ENCODE data around the gene CLASP1. TPM values are rescaled to one million over a fixed set of nuclear protein-coding genes. Genes with fewer than 3 reads are reported as not detected.

CLASP1 gene
- total RNA-seq, 1 experiment from 2014 or later, result 27.0 TPM

DNA sequence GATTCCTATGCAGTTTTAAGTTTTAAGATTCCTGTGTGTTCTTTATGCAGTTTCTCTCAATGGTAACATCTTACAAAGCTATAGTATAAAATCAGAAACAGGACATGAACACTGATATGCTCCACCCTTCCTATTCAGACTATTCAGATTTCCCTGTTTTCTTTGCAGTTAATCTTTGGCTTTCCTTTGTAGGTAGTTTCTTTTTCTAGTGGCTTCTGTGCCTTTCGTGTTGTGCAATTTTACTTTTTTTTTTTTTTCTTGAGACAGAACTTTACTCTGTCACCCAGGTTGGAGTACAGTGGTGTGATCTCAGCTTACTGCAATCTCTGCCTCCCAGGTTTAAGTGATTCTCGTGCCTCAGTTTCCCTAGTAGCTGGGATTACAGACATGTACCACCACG lies 213.5 kb downstream of the CLASP1 start:
- in situ Hi-C loops (cut with HindIII; ENCODE audit: low pct_unique_long_range_greater_than_20kb, low sequenced_read_pairs), result no loop called here

DNA sequence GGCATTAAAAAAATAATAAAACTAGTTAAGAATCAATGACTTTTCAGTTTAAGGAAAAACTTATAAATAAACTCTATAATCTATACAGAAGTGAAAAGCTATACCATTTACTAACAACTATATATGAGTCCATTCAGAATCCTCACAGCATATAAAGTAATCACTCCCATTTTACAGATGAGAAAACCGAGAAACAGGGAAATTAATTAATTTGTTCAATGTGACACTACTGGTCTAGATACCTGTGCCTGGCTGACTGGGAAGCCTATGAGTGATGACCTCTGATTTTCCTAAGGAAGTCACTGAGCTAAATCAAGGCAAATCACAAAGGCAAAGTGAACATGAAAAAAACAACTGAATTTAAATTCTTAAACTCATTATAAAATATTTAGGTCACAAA lies 218.0 kb downstream of the CLASP1 start:
- in situ Hi-C loops (cut with HindIII; ENCODE audit: low pct_unique_long_range_greater_than_20kb, low sequenced_read_pairs), result no loop called here
- no peak for DNase-seq (ENCODE audit: low read depth, low spot score)

More for the DNA sequence above, 213.5 kb downstream of the CLASP1 start:
- DNase-seq (ENCODE audit: low read depth, low spot score), result no peak

DNA sequence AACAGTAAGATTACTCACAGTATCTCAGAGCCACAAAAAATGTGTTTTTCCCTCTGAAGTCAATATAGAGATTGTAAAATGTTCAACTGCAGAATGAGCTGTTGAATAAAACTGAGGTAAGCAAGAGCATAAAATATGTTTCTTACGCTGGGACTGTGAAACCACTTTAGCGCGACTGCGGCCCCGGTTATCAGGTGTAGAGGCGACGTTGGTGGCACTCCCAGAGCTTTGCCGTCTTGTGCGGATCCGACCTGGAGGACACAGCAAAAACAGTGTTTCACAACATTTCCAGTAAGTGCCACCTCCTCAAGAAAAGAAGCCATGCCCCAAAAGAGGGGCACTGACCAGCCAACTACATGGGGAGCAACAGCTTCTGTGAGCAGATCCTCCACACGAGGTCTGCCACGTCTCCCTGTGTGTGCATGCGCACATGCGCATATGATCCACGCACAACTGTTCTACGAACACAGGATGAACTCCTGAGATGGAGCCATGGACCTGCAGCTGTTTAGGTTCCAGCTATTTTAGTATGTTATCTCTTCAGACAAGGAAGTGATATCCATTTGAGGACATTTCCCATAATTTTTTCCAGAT lies 219.2 kb downstream of the CLASP1 start:
- no peak for DNase-seq (ENCODE audit: low read depth, low spot score)
- in situ Hi-C loops (cut with HindIII; ENCODE audit: low pct_unique_long_range_greater_than_20kb, low sequenced_read_pairs), result no loop called here

DNA sequence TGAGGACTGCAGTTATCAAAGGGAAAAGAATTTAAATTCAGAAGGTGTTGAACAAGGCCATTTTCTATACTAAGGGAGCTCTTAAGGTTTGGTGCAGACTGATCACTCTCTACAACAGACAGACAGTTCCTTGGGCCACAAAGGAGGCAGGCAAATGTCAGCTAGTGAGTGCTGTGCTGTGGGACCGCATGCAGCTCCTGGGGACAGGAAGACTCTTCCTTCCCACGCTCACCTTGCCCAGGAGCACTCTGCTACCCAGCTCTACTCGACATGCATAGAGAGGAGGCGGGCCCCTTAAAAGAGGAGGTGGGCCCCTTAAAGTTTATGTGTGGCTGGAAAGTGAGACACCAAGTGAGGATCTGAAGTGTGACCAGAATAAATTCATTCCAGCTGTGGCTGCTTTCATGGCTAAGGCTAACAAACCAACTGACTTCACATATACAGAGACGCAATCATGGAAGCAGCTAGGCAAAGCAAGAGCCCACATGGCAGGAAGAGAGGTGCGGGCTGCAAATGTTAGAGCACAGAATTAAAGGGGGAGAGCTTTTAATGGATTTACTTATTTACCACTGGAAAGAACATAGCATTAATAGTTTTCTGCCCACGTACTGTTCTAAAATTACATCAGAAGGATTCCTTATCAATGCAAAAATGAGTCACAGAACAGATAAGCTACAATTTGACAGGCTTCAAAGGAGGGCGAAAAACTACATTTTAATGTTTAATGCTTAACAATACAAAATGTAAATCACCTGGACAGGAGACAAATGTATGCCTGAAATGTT lies 220.0 kb downstream of the CLASP1 start:
- in situ Hi-C loops (cut with HindIII; ENCODE audit: low pct_unique_long_range_greater_than_20kb, low sequenced_read_pairs), result no loop called here
- no peak for DNase-seq (ENCODE audit: low read depth, low spot score)

DNA sequence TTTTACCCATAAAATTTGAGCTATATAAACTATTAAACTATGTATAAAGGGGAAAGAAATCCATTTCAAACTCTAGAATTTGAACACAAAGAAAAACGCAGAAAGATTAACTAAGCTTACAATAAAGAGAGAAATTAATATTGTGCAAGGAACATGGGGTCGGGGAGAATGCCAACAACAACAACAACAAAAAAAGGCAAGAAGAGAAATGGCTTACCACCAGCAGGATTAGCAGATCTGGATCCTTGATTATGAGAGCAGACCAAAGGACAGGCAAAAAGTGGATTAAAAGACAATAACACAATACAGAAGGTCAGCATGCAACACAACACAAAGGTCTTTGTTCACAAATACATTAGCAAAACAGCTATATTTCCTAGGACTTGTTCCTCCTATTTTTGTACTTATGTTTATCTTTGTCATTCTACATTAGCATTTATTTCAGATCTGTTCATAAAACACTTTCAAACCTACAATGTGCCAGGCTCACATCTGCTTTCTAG lies 222.0 kb downstream of the CLASP1 start:
- no peak for DNase-seq (ENCODE audit: low read depth, low spot score)
- in situ Hi-C loops (cut with HindIII; ENCODE audit: low pct_unique_long_range_greater_than_20kb, low sequenced_read_pairs), result no loop called here

DNA sequence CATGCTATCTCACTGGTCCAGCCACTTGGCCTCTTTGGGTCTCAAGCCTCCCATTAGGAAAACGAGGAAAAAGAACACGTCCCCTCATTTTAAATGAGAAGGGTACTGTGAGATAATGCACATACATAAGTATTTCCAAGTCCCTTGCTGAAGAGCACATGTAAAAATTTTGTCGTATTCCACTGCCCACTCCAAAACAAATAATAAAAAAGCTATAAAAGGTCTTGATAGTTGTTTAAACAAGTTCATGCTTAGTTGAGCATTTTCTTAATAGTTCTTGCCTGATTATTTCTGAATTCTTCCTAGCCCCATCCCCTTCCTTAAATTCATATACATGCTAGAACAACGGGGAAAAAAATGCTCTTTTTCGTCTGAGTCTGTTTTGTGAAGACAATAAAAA lies 228.8 kb downstream of the CLASP1 start:
- in situ Hi-C loops (cut with HindIII; ENCODE audit: low pct_unique_long_range_greater_than_20kb, low sequenced_read_pairs), result no loop called here
- DNase-seq (ENCODE audit: low read depth, low spot score), result no peak

DNA sequence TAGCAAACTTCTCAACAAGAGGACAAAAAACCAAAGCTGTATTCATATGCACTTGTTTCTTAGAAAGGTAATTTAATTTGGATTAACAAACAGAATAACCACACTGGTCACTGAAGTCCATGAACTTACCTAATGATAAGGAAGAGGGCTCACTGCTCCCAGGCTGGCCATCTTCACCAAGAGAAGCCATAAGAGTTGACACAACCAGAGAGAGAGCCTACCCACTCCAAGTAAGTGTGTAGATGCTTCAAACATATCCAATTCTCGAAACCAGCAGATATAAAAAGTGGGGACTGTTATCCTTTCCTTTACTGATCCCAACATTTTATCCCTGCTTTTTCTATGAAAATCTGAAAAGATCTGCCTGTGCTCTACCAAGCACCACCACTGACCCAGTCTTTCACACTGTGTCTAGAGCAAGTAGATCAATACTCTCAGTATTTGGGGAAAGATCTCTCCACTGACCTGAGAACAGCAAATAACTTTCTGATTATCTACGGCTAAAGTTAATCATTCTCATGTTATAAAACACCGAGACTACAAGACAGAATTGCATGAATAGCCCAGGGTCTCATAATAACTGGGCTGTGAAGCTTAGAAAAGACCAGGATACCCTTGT lies 230.1 kb downstream of the CLASP1 start:
- in situ Hi-C loops (cut with HindIII; ENCODE audit: low pct_unique_long_range_greater_than_20kb, low sequenced_read_pairs), result no loop called here
- DNase-seq (ENCODE audit: low read depth, low spot score), result no peak

DNA sequence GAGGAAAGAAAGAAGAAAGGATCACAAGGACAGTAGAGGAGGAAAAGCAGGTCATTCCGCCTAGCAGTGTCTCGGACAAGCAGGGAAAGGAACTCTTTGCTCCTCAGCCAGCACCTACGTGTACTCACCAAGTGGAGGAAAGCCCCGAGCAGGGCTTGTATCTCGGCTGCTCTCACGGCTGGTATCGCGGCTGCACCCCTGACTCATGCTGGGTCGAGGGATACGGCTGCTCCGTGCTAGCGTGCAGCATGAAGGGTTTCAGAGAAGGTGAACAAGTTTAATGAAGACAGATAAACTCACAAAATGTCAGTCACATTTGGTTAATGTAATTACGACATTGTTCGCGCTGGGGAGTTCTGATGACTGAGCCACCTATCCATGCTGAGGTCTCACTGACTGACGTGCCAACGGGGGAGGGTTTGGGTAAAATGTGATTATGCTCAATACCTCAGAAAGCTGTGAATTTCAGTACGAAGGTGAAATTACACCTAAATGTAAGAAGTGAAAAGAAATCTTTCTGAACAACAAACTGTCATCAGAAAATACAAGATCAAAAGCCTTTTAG lies 230.7 kb downstream of the CLASP1 start:
- no peak for DNase-seq (ENCODE audit: low read depth, low spot score)
- in situ Hi-C loops (cut with HindIII; ENCODE audit: low pct_unique_long_range_greater_than_20kb, low sequenced_read_pairs), result no loop called here

DNA sequence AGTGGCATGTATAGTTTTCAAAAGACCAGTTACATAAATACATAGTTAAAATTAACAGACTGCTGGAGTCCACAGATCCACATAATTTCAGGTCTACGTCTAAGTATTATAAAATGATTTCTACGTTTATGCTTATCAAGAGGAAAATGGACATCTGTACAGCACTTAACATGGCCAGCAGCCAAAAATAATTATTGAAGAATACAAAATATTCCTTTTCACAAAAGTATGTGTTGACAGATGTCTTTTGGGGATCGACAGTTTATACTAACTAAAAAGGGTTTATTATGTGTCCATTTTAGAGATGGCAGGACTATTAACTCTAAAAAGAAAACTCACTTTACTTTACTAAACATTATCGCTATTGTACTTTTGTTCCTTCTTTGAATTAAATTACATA lies 231.4 kb downstream of the CLASP1 start:
- in situ Hi-C loops (cut with HindIII; ENCODE audit: low pct_unique_long_range_greater_than_20kb, low sequenced_read_pairs), result no loop called here
- DNase-seq (ENCODE audit: low read depth, low spot score), result no peak

DNA sequence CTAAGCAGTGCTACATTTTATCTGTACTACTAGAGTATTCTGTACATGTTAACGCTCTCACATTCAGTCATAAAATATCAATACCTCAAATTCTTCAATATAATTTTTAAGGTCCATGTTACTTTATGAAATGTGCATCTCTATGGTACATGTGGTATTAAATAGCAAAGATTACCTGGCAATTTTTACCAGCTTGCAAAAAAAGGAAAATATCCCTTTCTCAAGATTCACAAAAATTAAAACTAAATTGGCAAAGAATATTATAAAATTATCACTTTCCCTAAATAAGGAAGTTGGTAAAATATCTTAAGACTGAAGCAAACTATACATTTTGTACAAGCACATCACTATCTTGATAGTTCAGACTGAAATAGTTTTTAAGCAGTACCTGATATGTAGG lies 233.5 kb downstream of the CLASP1 start:
- no peak for DNase-seq (ENCODE audit: low read depth, low spot score)
- in situ Hi-C loops (cut with HindIII; ENCODE audit: low pct_unique_long_range_greater_than_20kb, low sequenced_read_pairs), result no loop called here

DNA sequence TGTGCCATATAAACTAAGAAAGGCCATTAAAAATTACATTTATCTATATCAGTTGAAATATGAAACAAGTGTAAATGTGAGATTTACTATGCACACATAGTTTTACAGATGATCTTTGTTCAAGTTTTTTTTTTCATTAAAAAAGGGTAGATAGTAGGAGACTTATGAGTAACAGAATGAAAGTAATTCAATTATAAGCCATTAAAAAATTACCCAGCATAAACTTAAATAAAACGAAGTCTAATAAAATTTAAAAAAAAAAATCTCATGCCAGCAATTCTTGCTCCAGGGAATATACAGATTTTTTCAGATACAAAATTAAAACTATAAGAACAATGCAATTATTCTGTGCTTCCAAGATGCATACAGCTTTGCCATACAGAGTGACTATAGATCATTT lies 236.9 kb downstream of the CLASP1 start:
- no peak for DNase-seq (ENCODE audit: low read depth, low spot score)
- in situ Hi-C loops (cut with HindIII; ENCODE audit: low pct_unique_long_range_greater_than_20kb, low sequenced_read_pairs), result no loop called here

DNA sequence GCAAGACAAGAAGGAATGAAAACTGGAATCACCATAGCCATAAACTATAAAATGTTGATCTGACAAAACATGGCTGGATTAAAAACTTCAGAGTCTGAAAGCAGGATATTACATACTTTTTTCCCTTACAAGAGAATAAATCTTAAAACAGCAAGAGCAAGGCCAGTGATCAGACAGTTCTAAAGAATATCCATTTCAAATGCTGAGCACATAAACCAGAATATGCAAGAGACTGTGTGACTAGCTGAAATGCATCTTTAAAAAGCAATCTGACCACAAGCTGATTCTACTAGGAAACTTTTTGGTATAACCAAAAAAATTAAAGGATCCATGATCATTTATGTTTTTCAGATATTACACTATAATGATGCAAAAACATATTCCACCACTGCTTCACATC lies 239.3 kb downstream of the CLASP1 start:
- no peak for DNase-seq (ENCODE audit: low read depth, low spot score)
- in situ Hi-C loops (cut with HindIII; ENCODE audit: low pct_unique_long_range_greater_than_20kb, low sequenced_read_pairs), result no loop called here

DNA sequence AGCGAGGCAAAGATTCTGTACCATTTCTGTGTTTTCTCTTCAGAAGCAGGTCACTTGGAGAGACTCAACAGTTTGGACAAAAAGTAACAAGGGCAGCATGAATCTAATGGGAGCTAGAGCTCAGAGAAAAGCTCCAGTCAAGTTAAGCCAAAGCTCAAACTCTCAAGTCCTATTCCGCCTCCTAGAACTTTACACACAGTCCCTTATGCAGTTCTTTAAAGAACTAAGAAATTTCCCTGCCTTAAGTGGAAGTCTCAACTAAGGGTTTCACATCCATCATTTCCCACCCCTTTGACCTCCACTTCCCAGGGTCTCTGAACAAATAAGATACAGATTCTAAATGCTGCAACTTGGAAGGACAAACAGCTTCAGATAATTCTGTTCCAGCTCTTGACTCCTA lies 239.9 kb downstream of the CLASP1 start:
- DNase-seq (ENCODE audit: low read depth, low spot score), result no peak
- in situ Hi-C loops (cut with HindIII; ENCODE audit: low pct_unique_long_range_greater_than_20kb, low sequenced_read_pairs), result no loop called here

DNA sequence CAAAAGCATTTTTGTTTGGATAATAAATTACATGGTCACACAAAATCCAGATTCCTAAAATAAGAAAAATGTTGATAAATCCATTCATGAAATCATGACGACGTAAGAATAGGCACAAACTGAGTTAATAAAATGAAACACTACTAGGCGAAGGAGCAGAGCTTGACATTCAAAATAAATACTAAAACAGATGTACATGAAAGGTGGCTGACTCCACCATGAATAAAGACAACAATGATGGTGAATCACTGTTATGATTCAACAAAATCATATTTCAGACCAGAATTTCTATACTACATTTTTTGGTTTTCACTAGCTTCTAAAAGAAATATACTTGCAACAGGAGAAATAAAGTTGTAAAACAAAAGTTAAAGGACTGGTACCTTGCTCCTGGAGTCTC lies 240.6 kb downstream of the CLASP1 start:
- DNase-seq (ENCODE audit: low read depth, low spot score), result no peak
- in situ Hi-C loops (cut with HindIII; ENCODE audit: low pct_unique_long_range_greater_than_20kb, low sequenced_read_pairs), result no loop called here

DNA sequence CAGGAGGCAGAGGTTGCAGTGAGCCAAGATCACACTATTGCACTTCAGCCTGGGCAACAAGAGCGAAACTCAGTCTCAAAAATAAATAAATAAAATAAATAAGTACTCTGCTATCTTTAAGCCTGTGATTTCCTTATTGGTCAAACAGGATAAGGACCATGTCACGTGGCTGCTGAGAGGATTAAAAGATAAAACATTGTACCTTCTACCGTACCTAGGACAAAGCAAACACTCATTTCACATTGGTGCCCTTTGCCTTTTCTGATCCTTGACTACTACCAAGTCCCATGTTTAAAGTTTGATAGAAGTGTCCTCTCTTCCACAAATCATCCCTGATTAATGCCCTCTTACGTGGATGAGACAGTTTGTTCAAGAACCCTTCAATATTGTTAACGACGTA lies 244.0 kb downstream of the CLASP1 start:
- in situ Hi-C loops (cut with HindIII; ENCODE audit: low pct_unique_long_range_greater_than_20kb, low sequenced_read_pairs), result no loop called here
- no peak for DNase-seq (ENCODE audit: low read depth, low spot score)

DNA sequence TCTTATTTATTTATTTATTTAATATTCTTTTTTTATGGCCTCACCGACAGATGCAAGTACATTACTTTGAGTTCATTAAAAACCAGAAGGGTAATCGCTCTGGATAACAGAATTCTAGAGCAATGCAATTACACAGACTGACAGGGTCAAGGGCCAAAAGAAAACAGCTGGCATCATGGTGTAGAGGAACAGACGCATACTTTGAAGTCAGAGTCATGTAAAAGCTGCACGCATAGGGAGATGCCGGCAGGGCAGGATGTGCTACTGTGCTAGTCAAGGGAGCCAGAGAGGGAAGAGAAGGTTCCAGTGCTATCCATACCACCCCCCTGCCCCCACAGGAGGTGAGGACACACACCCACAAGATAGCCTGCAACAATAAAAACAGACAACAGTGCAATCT lies 249.1 kb downstream of the CLASP1 start:
- in situ Hi-C loops (cut with HindIII; ENCODE audit: low pct_unique_long_range_greater_than_20kb, low sequenced_read_pairs), result no loop called here
- DNase-seq (ENCODE audit: low read depth, low spot score), result no peak

DNA sequence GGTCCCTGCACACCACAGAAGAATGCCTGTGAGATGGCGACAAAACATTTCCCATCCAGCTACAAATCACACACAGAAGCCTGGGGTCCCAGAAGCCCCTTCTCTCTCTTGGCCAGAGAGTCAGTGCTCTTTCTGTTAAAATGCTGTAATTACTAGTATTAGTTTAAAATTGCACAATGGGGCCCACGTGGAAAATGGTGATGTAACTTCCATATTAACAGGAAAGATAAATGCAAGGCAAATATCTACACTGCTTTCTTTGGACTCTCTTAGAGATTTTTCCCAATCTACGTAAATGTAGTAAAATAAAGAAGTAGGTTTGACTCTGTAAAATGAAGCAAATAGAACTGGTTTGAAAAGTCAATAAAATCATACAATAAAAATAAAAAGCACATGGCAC lies 250.4 kb downstream of the CLASP1 start:
- in situ Hi-C loops (cut with HindIII; ENCODE audit: low pct_unique_long_range_greater_than_20kb, low sequenced_read_pairs), result no loop called here

DNA sequence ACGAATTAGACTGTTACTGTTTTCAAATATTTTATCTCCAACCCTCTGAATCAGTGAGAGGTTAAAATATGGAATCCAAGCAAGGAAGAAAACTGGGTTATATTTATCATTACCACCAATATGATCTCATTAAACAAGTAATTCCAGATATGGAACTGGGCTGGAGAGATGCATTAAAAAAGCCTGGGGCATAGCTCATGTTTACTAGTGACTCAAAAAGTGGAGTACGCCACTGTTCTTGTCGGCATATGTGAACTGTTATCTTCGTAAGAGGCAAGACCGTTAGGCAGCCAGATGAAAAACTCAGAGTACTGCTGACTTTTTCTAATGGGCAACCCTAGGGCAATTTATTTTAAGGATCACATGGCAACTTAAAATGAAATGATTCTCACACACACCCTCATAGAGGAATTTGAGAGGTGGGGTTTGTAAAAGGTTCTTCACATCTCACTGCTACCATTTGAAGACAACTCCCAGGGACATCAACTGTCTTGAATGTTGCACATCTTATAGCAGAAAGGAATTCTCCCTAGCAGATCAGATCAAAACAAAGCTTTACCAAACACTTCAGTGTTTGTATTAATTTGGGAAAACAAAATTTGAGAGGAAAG lies 259.1 kb downstream of the CLASP1 start:
- in situ Hi-C loops (cut with HindIII; ENCODE audit: low pct_unique_long_range_greater_than_20kb, low sequenced_read_pairs), result no loop called here
- DNase-seq (ENCODE audit: low read depth, low spot score), result no peak

More for the DNA sequence above, 250.4 kb downstream of the CLASP1 start:
- DNase-seq (ENCODE audit: low read depth, low spot score), result no peak

All from SK-MEL-5 (cell line).